GM12878 (cell line): Measurements from ENCODE around the gene ARHGEF33. TPM values are rescaled to one million over a fixed set of nuclear protein-coding genes. Genes with fewer than 3 reads are reported as not detected.

Source experiments
- ATAC-seq: fragments of 200-7000 bp; cut with Tn5 transposase; 3 replicates; pipeline ENCODE4 v1.9.1; 2020; ENCODE audit warnings: mild to moderate bottlenecking, moderate library complexity
- BruUV-seq: library from RNA; stranded (reverse); fragments of 400-500 nt; replicated peaks from 2 replicates; lab custom pipeline; 2021; lab: Mats Ljungman, UMichigan
- CTCF ChIA-PET: fragments of 300-600 bp; sonication (Branson Sonifier 250); formaldehyde crosslinking; extraction: SDS; loops from one replicate; lab custom pipeline; 2021; ENCODE audit warnings: inconsistent platforms; lab: Yijun Ruan, JAX
- POLR2A ChIA-PET: fragments of 350-600 bp; formaldehyde crosslinking; extraction: SDS; loops from one replicate; lab custom pipeline; 2021; ENCODE audit warnings: inconsistent platforms; lab: Charles Lee
- RAD21 ChIA-PET: fragments of 300-600 bp; sonication (Branson Sonifier 250); formaldehyde crosslinking; loops from one replicate; lab custom pipeline; 2023; ENCODE audit warnings: antibody characterized with exemption; ENCODE audit not compliant: unreplicated experiment; lab: Charles Lee
- SMC1A ChIA-PET: fragments of 300-600 bp; sonication (Branson Sonifier 250); formaldehyde crosslinking; loops from one replicate; lab custom pipeline; 2023; ENCODE audit not compliant: unreplicated experiment, uncharacterized antibody; lab: Charles Lee
- DNase-seq: peaks from one replicate; pipeline ENCODE4 v3.0.0-alpha.2; 2011; ENCODE audit warnings: low read depth, low spot score
- FAIRE-seq: peaks from 3 replicates; lab custom pipeline; 2011; peaks lifted over from hg19 to GRCh38; lab: Jason Lieb, UNC
- H2AFZ ChIP-seq: 2 replicates; pipeline ENCODE4 v1.6.0; 2011; ENCODE audit warnings: low read depth, low read length, control low read depth; ENCODE audit not compliant: control insufficient read depth
- H3K27ac ChIP-seq: 2 replicates; pipeline ENCODE4 v1.5.1; 2011; ENCODE audit warnings: control low read depth; ENCODE audit not compliant: control insufficient read depth, insufficient read depth
- H3K27me3 ChIP-seq, 2 experiments: replicated peaks in 1 of 2; 2 replicates each; pipeline versions ENCODE4 v1.6.0 to v1.6.1; 2011; ENCODE audit warnings: low read length in 1 of 2; ENCODE audit not compliant: control insufficient read depth in 2 of 2, insufficient read depth in 2 of 2
- H3K36me3 ChIP-seq, 2 experiments: 2 replicates each; pipeline ENCODE4 v1.5.1; 2011; ENCODE audit warnings: low read length in 1 of 2; ENCODE audit not compliant: control insufficient read depth in 2 of 2, insufficient read depth in 2 of 2
- H3K4me1 ChIP-seq: 2 replicates; pipeline ENCODE4 v1.6.1; 2011; ENCODE audit warnings: mild to moderate bottlenecking, low read length, moderate library complexity, mixed read lengths; ENCODE audit not compliant: control insufficient read depth, insufficient read depth
- H3K4me2 ChIP-seq: 2 replicates; pipeline ENCODE4 v1.6.0; 2011; ENCODE audit warnings: control low read depth; ENCODE audit not compliant: control insufficient read depth, insufficient read depth
- H3K4me3 ChIP-seq: fragments of 200-600 bp; sonication (generic); 2 replicates; pipeline ENCODE4 v1.5.1; 2016
- H3K79me2 ChIP-seq: 2 replicates; pipeline ENCODE4 v1.6.0; 2011; ENCODE audit warnings: low read length; ENCODE audit not compliant: control insufficient read depth, insufficient read depth
- H3K9ac ChIP-seq: 2 replicates; pipeline ENCODE4 v1.8.0; 2011; ENCODE audit warnings: low read length, control low read depth, mixed read lengths; ENCODE audit not compliant: control insufficient read depth, insufficient read depth
- H3K9me3 ChIP-seq: replicated peaks from 3 replicates; pipeline ENCODE4 v1.5.1; 2011; ENCODE audit warnings: mild to moderate bottlenecking, low read length; ENCODE audit not compliant: control insufficient read depth, insufficient read depth
- H4K20me1 ChIP-seq: 2 replicates; pipeline ENCODE4 v1.6.0; 2011; ENCODE audit not compliant: control insufficient read depth, insufficient read depth
- GABPA ChIP-seq: IDR thresholded peaks from 2 replicates; pipeline ENCODE4 v1.6.1; 2014; ENCODE audit warnings: antibody characterized with exemption, low read depth, mild to moderate bottlenecking, inconsistent platforms
- POLR2AphosphoS2 ChIP-seq: IDR thresholded peaks from 2 replicates; pipeline ENCODE4 v1.6.1; 2011; ENCODE audit warnings: low read depth, mild to moderate bottlenecking, low read length, improper control_type of control experiment, moderate library complexity
- SP1 ChIP-seq: IDR thresholded peaks from one replicate; pipeline ENCODE4 v1.6.1; 2011; ENCODE audit warnings: low read depth, low read length
- SUZ12 ChIP-seq: fragments of 200-600 bp; sonication (generic); IDR thresholded peaks from one replicate; pipeline ENCODE4 v1.6.1; 2018; ENCODE audit warnings: antibody characterized with exemption, mild to moderate bottlenecking; ENCODE audit not compliant: unreplicated experiment
- TCF12 ChIP-seq: IDR thresholded peaks from 2 replicates; pipeline ENCODE4 v1.6.1; 2011; ENCODE audit warnings: low read depth, mild to moderate bottlenecking, low read length
- YBX1 ChIP-seq: fragments of 450-650 bp; IDR thresholded peaks from 2 replicates; pipeline ENCODE4 v1.6.1; 2016; ENCODE audit warnings: antibody characterized with exemption
- WGBS: methylation state at CpG from one replicate; pipeline ENCODE4 v1.1.6; 2016; ENCODE audit warnings: low lambda C conversion rate; ENCODE audit not compliant: insufficient replicate concordance, insufficient coverage; ENCODE audit errors: missing lambda C conversion rate; 5-methylcytosine and 5-hydroxymethylcytosine counted together
- in situ Hi-C: fragments of 300-500 bp; cut with MboI; formaldehyde crosslinking; loops from 9 replicates; pipeline ENCODE4 v1.14.3; 2018; ENCODE audit warnings: mixed read lengths
- intact Hi-C: fragments of 100-400 bp; cut with micrococcal nuclease; formaldehyde crosslinking; loops from one replicate; pipeline ENCODE4 v1.14.2; 2022; ENCODE audit not compliant: unreplicated experiment
- polyA plus RNA-seq, 11 experiments: library from polyadenylated mRNA; depleted of rRNA in 4 of 11; unstranded in 6 of 11; stranded (reverse) in 5 of 11; fragments of >200 nt; fragmentation: Nextera tagmentation in 4 of 11; fragmentation: Illumina TruSeq in 1 of 11; extraction: Ambion mirVana in 4 of 11; extraction: Trizol in 1 of 11; gene quantifications; 1 replicate in 1 of 11; 2 replicates in 10 of 11; pipeline versions ENCODE4 v1.2.1 to v1.2.3, GENCODE V29; 2011 to 2016; ENCODE audit warnings: inconsistent platforms in 2 of 11, missing spikeins in 2 of 11, low read depth in 1 of 11
- total RNA-seq, 4 experiments: library from RNA; depleted of rRNA in 3 of 4; stranded (reverse); fragments of >200 nt in 3 of 4; fragmentation: Illumina TruSeq in 1 of 4; extraction: Trizol in 1 of 4; gene quantifications; 2 replicates each; pipeline versions ENCODE4 v1.2.1 to v1.2.3, GENCODE V29; 2013 to 2021
- TF ChIP-seq, protein P1 (sequence below): IDR thresholded peaks from 2 replicates; pipeline ENCODE4 v1.6.1; 2012; ENCODE audit warnings: low read depth, low read length, improper control_type of control experiment

The ARHGEF33 gene
- total and polyA plus RNA-seq, 10 of the 15 experiments (the other 5 are each of a cell fraction or from before 2014, with no cell fraction given) = 0.01 to 0.08 (median 0.05) TPM; not detected in 4

GRCh38 chr2:38978908-38979307, 89.2 kb downstream of the ARHGEF33 start (continued):
- TF ChIP-seq, protein P1, sequence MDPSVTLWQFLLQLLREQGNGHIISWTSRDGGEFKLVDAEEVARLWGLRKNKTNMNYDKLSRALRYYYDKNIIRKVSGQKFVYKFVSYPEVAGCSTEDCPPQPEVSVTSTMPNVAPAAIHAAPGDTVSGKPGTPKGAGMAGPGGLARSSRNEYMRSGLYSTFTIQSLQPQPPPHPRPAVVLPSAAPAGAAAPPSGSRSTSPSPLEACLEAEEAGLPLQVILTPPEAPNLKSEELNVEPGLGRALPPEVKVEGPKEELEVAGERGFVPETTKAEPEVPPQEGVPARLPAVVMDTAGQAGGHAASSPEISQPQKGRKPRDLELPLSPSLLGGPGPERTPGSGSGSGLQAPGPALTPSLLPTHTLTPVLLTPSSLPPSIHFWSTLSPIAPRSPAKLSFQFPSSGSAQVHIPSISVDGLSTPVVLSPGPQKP = no peak
- TF ChIP-seq SP1 = no peak
- no peak for TF ChIP-seq POLR2AphosphoS2
- no peak for TF ChIP-seq GABPA
- TF ChIP-seq SUZ12 = no peak
- no peak for TF ChIP-seq YBX1

DNA sequence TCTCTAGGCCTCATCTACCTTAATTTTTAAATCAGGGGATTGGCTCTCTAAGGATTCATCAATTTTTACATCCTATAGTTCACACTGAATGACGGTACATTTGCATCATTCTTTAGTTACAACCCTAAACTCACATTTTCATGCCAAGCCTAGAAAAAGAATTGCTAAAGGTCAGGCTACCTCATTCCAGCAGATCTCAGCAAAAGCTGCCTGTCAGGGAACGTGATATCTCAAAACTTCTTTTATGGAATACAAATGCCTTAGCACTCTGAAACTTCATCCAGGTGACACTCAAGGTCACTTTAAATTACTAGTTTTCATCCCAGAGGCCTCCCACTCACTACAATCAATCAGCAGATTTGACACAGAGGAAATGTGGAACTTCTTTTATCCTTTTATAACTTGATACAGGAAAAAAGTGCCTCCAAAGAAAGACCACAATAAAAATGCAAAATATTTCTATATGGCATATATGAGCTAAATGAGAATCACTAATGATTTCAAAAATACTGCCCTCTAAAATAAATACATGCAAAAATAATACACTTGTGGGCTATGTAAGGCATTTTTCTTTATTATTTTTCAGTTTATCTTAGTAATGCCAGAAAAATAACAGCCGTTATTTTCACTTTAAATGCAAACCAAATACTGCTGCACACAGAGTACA, 91.5 kb downstream of the ARHGEF33 start:
- Histone ChIP-seq H3K27me3 (no peaks in the 10 kb centered on the region), H3K4me3 (no peak overlapping the region)
- RAD21 ChIA-PET = no interaction called here
- no peak for TF ChIP-seq TCF12
- TF ChIP-seq, all 136 proteins: peak for 0
- Histone ChIP-seq H4K20me1 (no peaks in the 10 kb centered on the region), H3K27ac (no peak overlapping the region), H3K9ac (no peak overlapping the region), H3K4me2 (no peak overlapping the region), H3K4me1 (no peaks in the 10 kb centered on the region), H2AFZ (no peak overlapping the region), H3K9me3 (no peaks in the 10 kb centered on the region), H3K79me2 (no peaks in the 10 kb centered on the region), H3K36me3 (no peaks in the 10 kb centered on the region)
- intact Hi-C loops = no loop called here
- no peak for FAIRE-seq
- BruUV-seq = no TSS peak
- 98% methylated on average over 3 of the region's 3 CpGs for WGBS
- DNase-seq = no peak
- ATAC-seq = no peak
- POLR2A ChIA-PET = no interaction called here
- SMC1A ChIA-PET = interaction anchor here (0.6 to 1.2 kb wide), 3 partner anchors 10 to 248 kb away, joined by 3 to 4 read pairs (median 3); no protein-coding TSS in a partner anchor
- CTCF ChIA-PET = interaction anchor here (0.7 to 1.9 kb wide), 2 partner anchors 11 to 34 kb away, joined by 3 read pairs; no protein-coding TSS in a partner anchor
- in situ Hi-C loops = no loop called here
